Calu3 (cell line): Measurements from ENCODE around the gene HMGA1. TPM values are rescaled to one million over a fixed set of nuclear protein-coding genes. Genes with fewer than 3 reads are reported as not detected.

Source experiments
- Bru-seq: library from RNA; stranded (reverse); fragments of 400-500 nt; gene quantifications from one replicate; lab custom pipeline; 2021; lab: Mats Ljungman, UMichigan
- BruChase-seq, 2 experiments: library from RNA; stranded (reverse); fragments of 400-500 nt; gene quantifications; one replicate each; lab custom pipeline; 2021; lab: Mats Ljungman, UMichigan
- BruUV-seq: library from RNA; stranded (reverse); fragments of 400-500 nt; replicated peaks from 2 replicates; lab custom pipeline; 2021; lab: Mats Ljungman, UMichigan
- CTCF ChIA-PET: fragments of 300-600 bp; sonication (Branson Sonifier 250); formaldehyde crosslinking; loops from one replicate; lab custom pipeline; 2022; ENCODE audit warnings: antibody characterized with exemption; lab: Charles Lee
- DNase-seq: peaks from one replicate; pipeline ENCODE4 v3.0.0; 2022
- H3K27ac Mint-ChIP-seq: one replicate; pipeline ENCODE4 v1.8.0; 2022; ENCODE audit warnings: mixed read lengths; ENCODE audit not compliant: unreplicated experiment
- H3K27me3 Mint-ChIP-seq: one replicate; pipeline ENCODE4 v1.8.0; 2022; ENCODE audit warnings: mixed read lengths; ENCODE audit not compliant: unreplicated experiment
- H3K36me3 Mint-ChIP-seq: one replicate; pipeline ENCODE4 v1.8.0; 2022; ENCODE audit warnings: mild to moderate bottlenecking, moderate library complexity, mixed read lengths; ENCODE audit not compliant: insufficient read depth, unreplicated experiment
- H3K4me1 Mint-ChIP-seq: one replicate; pipeline ENCODE4 v1.8.0; 2022; ENCODE audit warnings: mild to moderate bottlenecking, low read depth, mixed read lengths; ENCODE audit not compliant: unreplicated experiment
- H3K4me3 Mint-ChIP-seq: one replicate; pipeline ENCODE4 v1.8.0; 2022; ENCODE audit warnings: mild to moderate bottlenecking, low read depth, moderate library complexity, mixed read lengths; ENCODE audit not compliant: unreplicated experiment
- H3K9me3 Mint-ChIP-seq: one replicate; pipeline ENCODE4 v1.8.0; 2022; ENCODE audit warnings: low read depth, mixed read lengths; ENCODE audit not compliant: unreplicated experiment
- CTCF ChIP-seq: fragments of 200-600 bp; IDR thresholded peaks from one replicate; pipeline ENCODE4 v1.8.0; 2022; ENCODE audit warnings: antibody characterized with exemption; ENCODE audit not compliant: unreplicated experiment
- intact Hi-C: fragments of 100-400 bp; cut with micrococcal nuclease; formaldehyde crosslinking; loops from one replicate; pipeline ENCODE4 v1.10.0; 2022; ENCODE audit not compliant: unreplicated experiment
- long read RNA-seq: library from polyadenylated mRNA; stranded (forward); transcript quantifications from one replicate; pipeline ENCODE4 v2.0.0, GENCODE V29; 2022
- total RNA-seq: library from RNA; stranded (reverse); gene quantifications from 2 replicates; pipeline ENCODE4 v1.2.3, GENCODE V29; 2022

Gene HMGA1
- total RNA-seq (1,138 and 1,378 TPM in 2 replicates), Bru-seq, nascent RNA (percentile 99 among the genes with signal in this experiment), BruChase-seq, experiment 1, labeled RNA remaining after a 6-hour chase (percentile 99 among the genes with signal in this experiment), BruChase-seq, experiment 2, labeled RNA remaining after a 2-hour chase (percentile 99 among the genes with signal in this experiment)
- long read RNA-seq, transcript HMGA1-206 (5 exons, 716 nt) = minor isoform, 210 of 4,120 reads
- long read RNA-seq, transcript HMGA1-204 (6 exons, 1,887 nt) = minor isoform, 364 of 4,120 reads
- long read RNA-seq, transcript HMGA1-205 (5 exons, 2,159 nt) = minor isoform, 466 of 4,120 reads
- long read RNA-seq, transcript HMGA1-201 (6 exons, 1,920 nt) = major isoform, 747 of 4,120 reads
- long read RNA-seq, partial matches to known transcripts = 73 of 4,120 reads
- long read RNA-seq, other reads (novel, unspliced or antisense) = 2,238 of 4,120 reads

GRCh38 chr6:34236443-34237315 lies at the start of gene HMGA1:
TSS of gene HMGA1 (plus strand) at chr6:34236873. CDS start at chr6:34240781, 3,908 bp downstream.
- peak within 1 kb of the TSS; percentile 97 for H3K27ac Mint-ChIP-seq
- intact Hi-C loops = loop anchor here (5.0 kb wide), 1 partner anchor 519 kb away; no protein-coding TSS in a partner anchor
- no peaks in the 10 kb centered on the region for H3K27me3 Mint-ChIP-seq
- DNase-seq = peak; percentile 98
- H3K36me3 Mint-ChIP-seq = peaks cover 69% of the 10 kb centered on the region
- TF ChIP-seq CTCF = no peak
- peak within 1 kb of the TSS; percentile 81 for H3K4me3 Mint-ChIP-seq
- CTCF ChIA-PET = interaction anchor here (0.6 to 1.4 kb wide), 14 partner anchors 10 to 491 kb away, joined by 3 to 20 read pairs (median 4); no protein-coding TSS in a partner anchor
- no peaks in the 10 kb centered on the region for H3K9me3 Mint-ChIP-seq
- H3K4me1 Mint-ChIP-seq = peaks cover 57% of the 10 kb centered on the region
- BruUV-seq = no TSS peak

GRCh38 chr6:34189806-34190503 lies 46.7 kb upstream of the HMGA1 start:
- Mint-ChIP-seq H3K27ac (no peak overlapping the region), H3K4me1 (peaks cover 1% of the 10 kb centered on the region), H3K27me3 (peaks cover 5% of the 10 kb centered on the region), H3K9me3 (no peaks in the 10 kb centered on the region), H3K36me3 (no peaks in the 10 kb centered on the region), H3K4me3 (no peak overlapping the region)
- no peak for TF ChIP-seq CTCF
- BruUV-seq = no TSS peak
- CTCF ChIA-PET = interaction anchor here (1.2 to 2.1 kb wide), 2 partner anchors 26 to 135 kb away, joined by 3 to 5 read pairs; no protein-coding TSS in a partner anchor
- intact Hi-C loops = no loop called here
- no peak for DNase-seq

GRCh38 chr6:34190504-34191122 lies 46.1 kb upstream of the HMGA1 start:
- intact Hi-C loops = no loop called here
- Mint-ChIP-seq H3K9me3 (no peaks in the 10 kb centered on the region), H3K27me3 (peaks cover 12% of the 10 kb centered on the region), H3K4me1 (peaks cover 8% of the 10 kb centered on the region), H3K27ac (no peak overlapping the region), H3K4me3 (no peak overlapping the region), H3K36me3 (no peaks in the 10 kb centered on the region)
- TF ChIP-seq CTCF = no peak
- no peak for DNase-seq
- CTCF ChIA-PET = interaction anchor here (0.7 to 2.1 kb wide), 3 partner anchors 27 to 432 kb away, joined by 3 to 5 read pairs (median 3); no protein-coding TSS in a partner anchor
- BruUV-seq = no TSS peak
